Neural cell (in vitro differentiated cells): ENCODE measurements around the gene ZC3H7A. TPM values are rescaled to one million over a fixed set of nuclear protein-coding genes. Genes with fewer than 3 reads are reported as not detected.

Experiments
- H2AFZ ChIP-seq: fragments of 200-600, 300-800 bp; sonication (generic), shearing (Covaris generic); 2 replicates; pipeline ENCODE4 v1.6.0; 2014; ENCODE audit warnings: low read depth, mild to moderate bottlenecking, antibody characterized with exemption, low read length, moderate library complexity
- H3F3A ChIP-seq: fragments of 200-600 bp; shearing (Covaris generic); 2 replicates; pipeline ENCODE4 v1.6.1; 2016; ENCODE audit warnings: mild to moderate bottlenecking, moderate library complexity, mixed read lengths, antibody characterized with exemption, low read length; ENCODE audit not compliant: insufficient read depth, poor library complexity, severe bottlenecking
- H3K27ac ChIP-seq: fragments of 200-600, 300-800 bp; sonication (generic), shearing (Covaris generic); 2 replicates; pipeline ENCODE4 v1.5.1; 2014; ENCODE audit warnings: mild to moderate bottlenecking, low read length, moderate library complexity
- H3K27me3 ChIP-seq: fragments of 300-800, 200-600 bp; sonication (generic), shearing (Covaris generic); 2 replicates; pipeline ENCODE4 v1.6.0; 2014; ENCODE audit warnings: mild to moderate bottlenecking, low read depth, low read length, moderate library complexity; ENCODE audit not compliant: insufficient read depth
- H3K36me3 ChIP-seq: fragments of 300-800, 200-600 bp; sonication (generic), shearing (Covaris generic); 2 replicates; pipeline ENCODE4 v1.5.1; 2014; ENCODE audit warnings: mild to moderate bottlenecking, antibody characterized with exemption, low read length, moderate library complexity; ENCODE audit not compliant: insufficient read depth
- H3K4me2 ChIP-seq: fragments of 300-800, 200-600 bp; sonication (generic), shearing (Covaris generic); 2 replicates; pipeline ENCODE4 v1.6.0; 2014; ENCODE audit warnings: mild to moderate bottlenecking, low read length
- H3K4me3 ChIP-seq: fragments of 300-800, 200-600 bp; sonication (generic), shearing (Covaris generic); 2 replicates; pipeline ENCODE4 v1.5.1; 2014; ENCODE audit warnings: mild to moderate bottlenecking, low read length, moderate library complexity
- H3K79me2 ChIP-seq: fragments of 200-600 bp; shearing (Covaris generic); replicated peaks from 2 replicates; pipeline ENCODE4 v1.6.0; 2014; ENCODE audit warnings: mild to moderate bottlenecking, low read length, moderate library complexity; ENCODE audit not compliant: insufficient read depth
- H3K9ac ChIP-seq: fragments of 300-800, 200-600 bp; sonication (generic), shearing (Covaris generic); 2 replicates; pipeline ENCODE4 v1.6.1; 2016; ENCODE audit warnings: mild to moderate bottlenecking, low read length, mixed read lengths
- H3K9me2 ChIP-seq: fragments of 200-600 bp; shearing (Covaris generic); 2 replicates; pipeline ENCODE4 v1.6.1; 2016; ENCODE audit warnings: mild to moderate bottlenecking, low read length, mixed read lengths; ENCODE audit not compliant: insufficient read depth
- H3K9me3 ChIP-seq: fragments of 200-600, 300-800 bp; sonication (generic), shearing (Covaris generic); 2 replicates; pipeline ENCODE4 v1.6.1; 2016; ENCODE audit warnings: mild to moderate bottlenecking, mixed run types, low read length, moderate library complexity, mixed read lengths
- H4K20me1 ChIP-seq: fragments of 200-600 bp; shearing (Covaris generic); 2 replicates; pipeline ENCODE4 v1.6.1; 2016; ENCODE audit warnings: mild to moderate bottlenecking, mixed run types; ENCODE audit not compliant: insufficient read depth
- CTCF ChIP-seq: fragments of 450-650 bp; IDR thresholded peaks from 2 replicates; pipeline ENCODE4 v1.5.1; 2014; ENCODE audit warnings: antibody characterized with exemption, mild to moderate bottlenecking, moderate library complexity; ENCODE audit not compliant: poor library complexity, severe bottlenecking
- EP300 ChIP-seq: fragments of 450-650 bp; conservative IDR thresholded peaks from 2 replicates; pipeline ENCODE4 v1.6.1; 2014; ENCODE audit warnings: antibody characterized with exemption, mild to moderate bottlenecking, moderate library complexity; ENCODE audit not compliant: poor library complexity, severe bottlenecking
- EZH2 ChIP-seq: fragments of 200-600, 300-800 bp; shearing (Covaris generic), sonication (generic); IDR thresholded peaks from 2 replicates; pipeline ENCODE4 v1.6.1; 2014; ENCODE audit warnings: antibody characterized with exemption, low read length, borderline replicate concordance, mild to moderate bottlenecking; ENCODE audit not compliant: insufficient read depth, poor library complexity, severe bottlenecking
- MXI1 ChIP-seq: fragments of 450-650 bp; conservative IDR thresholded peaks from 2 replicates; pipeline ENCODE4 v1.6.1; 2014; ENCODE audit warnings: antibody characterized with exemption, mild to moderate bottlenecking; ENCODE audit not compliant: poor library complexity, severe bottlenecking
- POLR2AphosphoS5 ChIP-seq: IDR thresholded peaks from 2 replicates; pipeline ENCODE4 v1.6.1; 2012
- RAD21 ChIP-seq: fragments of 450-650 bp; conservative IDR thresholded peaks from 2 replicates; pipeline ENCODE4 v1.6.1; 2014; ENCODE audit warnings: antibody characterized with exemption, mild to moderate bottlenecking, moderate library complexity
- SMC3 ChIP-seq: fragments of 450-650 bp; conservative IDR thresholded peaks from 2 replicates; pipeline ENCODE4 v1.6.1; 2014; ENCODE audit warnings: antibody characterized with exemption, mild to moderate bottlenecking, moderate library complexity; ENCODE audit not compliant: poor library complexity
- TAF1 ChIP-seq: IDR thresholded peaks from 2 replicates; pipeline ENCODE4 v1.6.1; 2012; ENCODE audit warnings: low read depth
- polyA plus RNA-seq: library from polyadenylated mRNA; depleted of rRNA; stranded (reverse); fragments of >200 nt; gene quantifications from 2 replicates; pipeline ENCODE4 v1.2.3, GENCODE V29; 2014
- TF ChIP-seq, protein P1 (sequence below): IDR thresholded peaks from 2 replicates; pipeline ENCODE4 v1.6.1; 2012; ENCODE audit warnings: borderline replicate concordance

ZC3H7A gene
- polyA plus RNA-seq, 1 donor from 2014 or later, result 67.7 TPM

DNA sequence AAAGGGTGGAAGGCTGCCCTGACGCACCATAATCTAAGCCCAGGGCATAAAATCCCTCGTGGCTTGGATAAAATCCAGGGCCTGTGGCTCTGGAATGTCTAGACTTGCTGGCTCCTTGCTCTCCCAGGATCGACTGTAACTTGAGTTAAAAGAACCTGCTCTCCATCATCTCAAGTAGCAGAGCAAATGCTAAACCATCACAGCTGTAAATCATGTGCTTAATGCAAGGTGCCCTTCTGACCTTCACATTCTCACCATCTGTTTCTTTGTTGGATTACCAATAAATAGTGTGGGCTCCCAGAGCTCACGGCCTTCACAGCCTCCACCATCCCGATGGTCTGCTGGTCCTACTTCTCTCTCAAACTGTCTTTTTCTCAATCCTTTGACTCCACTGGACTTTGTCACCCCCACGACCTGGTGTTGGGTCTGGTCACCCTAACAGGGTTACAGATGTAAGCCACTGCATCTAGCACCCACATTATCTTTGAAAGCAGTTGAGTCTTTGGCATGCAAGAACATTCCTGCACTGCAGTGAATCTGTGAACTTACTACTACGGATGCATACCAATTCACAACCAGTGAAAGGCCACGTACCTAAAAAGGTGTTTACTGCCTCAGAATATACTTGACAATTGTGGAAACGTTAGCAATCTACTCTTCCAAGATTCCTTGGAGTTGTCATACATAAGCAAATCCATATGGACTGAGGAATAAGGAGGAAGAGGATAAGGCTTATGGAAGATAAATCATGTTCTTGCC is 39.0 kb upstream of the ZC3H7A start:
- TF ChIP-seq POLR2AphosphoS5, result no peak
- no peak for TF ChIP-seq RAD21
- TF ChIP-seq MXI1, result no peak
- TF ChIP-seq, protein P1, sequence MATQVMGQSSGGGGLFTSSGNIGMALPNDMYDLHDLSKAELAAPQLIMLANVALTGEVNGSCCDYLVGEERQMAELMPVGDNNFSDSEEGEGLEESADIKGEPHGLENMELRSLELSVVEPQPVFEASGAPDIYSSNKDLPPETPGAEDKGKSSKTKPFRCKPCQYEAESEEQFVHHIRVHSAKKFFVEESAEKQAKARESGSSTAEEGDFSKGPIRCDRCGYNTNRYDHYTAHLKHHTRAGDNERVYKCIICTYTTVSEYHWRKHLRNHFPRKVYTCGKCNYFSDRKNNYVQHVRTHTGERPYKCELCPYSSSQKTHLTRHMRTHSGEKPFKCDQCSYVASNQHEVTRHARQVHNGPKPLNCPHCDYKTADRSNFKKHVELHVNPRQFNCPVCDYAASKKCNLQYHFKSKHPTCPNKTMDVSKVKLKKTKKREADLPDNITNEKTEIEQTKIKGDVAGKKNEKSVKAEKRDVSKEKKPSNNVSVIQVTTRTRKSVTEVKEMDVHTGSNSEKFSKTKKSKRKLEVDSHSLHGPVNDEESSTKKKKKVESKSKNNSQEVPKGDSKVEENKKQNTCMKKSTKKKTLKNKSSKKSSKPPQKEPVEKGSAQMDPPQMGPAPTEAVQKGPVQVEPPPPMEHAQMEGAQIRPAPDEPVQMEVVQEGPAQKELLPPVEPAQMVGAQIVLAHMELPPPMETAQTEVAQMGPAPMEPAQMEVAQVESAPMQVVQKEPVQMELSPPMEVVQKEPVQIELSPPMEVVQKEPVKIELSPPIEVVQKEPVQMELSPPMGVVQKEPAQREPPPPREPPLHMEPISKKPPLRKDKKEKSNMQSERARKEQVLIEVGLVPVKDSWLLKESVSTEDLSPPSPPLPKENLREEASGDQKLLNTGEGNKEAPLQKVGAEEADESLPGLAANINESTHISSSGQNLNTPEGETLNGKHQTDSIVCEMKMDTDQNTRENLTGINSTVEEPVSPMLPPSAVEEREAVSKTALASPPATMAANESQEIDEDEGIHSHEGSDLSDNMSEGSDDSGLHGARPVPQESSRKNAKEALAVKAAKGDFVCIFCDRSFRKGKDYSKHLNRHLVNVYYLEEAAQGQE, result no peak
- no peak for TF ChIP-seq EP300
- TF ChIP-seq EZH2, result no peak
- no peak for TF ChIP-seq CTCF
- no peak for TF ChIP-seq SMC3
- TF ChIP-seq TAF1, result no peak
- Histone ChIP-seq H3K27me3 (no peaks in the 10 kb centered on the region), H3K9me2 (no peaks in the 10 kb centered on the region), H3K36me3 (peaks cover 5% of the 10 kb centered on the region), H3K4me3 (no peak overlapping the region), H4K20me1 (no peaks in the 10 kb centered on the region), H3K79me2 (no peaks in the 10 kb centered on the region), H3K9me3 (no peaks in the 10 kb centered on the region), H3F3A (no peaks in the 10 kb centered on the region), H2AFZ (no peak overlapping the region), H3K27ac (no peak overlapping the region), H3K4me2 (no peak overlapping the region), H3K9ac (no peak overlapping the region)

DNA sequence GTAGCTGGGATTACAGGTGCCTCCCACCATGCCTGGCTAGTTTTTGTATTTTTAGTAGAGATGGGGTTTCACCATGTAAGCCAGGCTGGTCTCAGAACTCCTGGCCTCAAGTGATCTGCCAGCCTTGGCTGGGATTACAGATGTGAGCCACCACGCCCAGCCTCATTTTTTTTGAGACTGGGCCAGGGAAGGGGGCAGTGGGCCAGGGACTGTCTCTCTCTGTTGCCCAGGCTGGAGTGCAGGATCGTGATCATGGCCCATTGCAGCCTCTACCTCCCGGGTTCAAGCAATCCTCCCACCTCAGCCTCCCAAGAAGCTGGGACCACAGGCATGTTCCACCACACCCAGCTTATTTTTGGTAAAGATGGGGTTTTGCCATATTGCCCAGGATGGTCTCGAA is 38.3 kb upstream of the ZC3H7A start:
- TF ChIP-seq MXI1, result no peak
- no peak for TF ChIP-seq POLR2AphosphoS5
- no peak for TF ChIP-seq CTCF
- TF ChIP-seq SMC3, result no peak
- no peak for TF ChIP-seq RAD21
- no peak for TF ChIP-seq EZH2
- Histone ChIP-seq H3K36me3 (no peaks in the 10 kb centered on the region), H2AFZ (no peak overlapping the region), H3K4me3 (no peak overlapping the region), H4K20me1 (no peaks in the 10 kb centered on the region), H3K79me2 (no peaks in the 10 kb centered on the region), H3K9me3 (no peaks in the 10 kb centered on the region), H3K27me3 (no peaks in the 10 kb centered on the region), H3K9ac (no peak overlapping the region), H3K27ac (no peak overlapping the region), H3F3A (no peaks in the 10 kb centered on the region), H3K4me2 (no peak overlapping the region), H3K9me2 (no peaks in the 10 kb centered on the region)
